Right renal cortex interstitium (tissue), 3 donors: Measurements from ENCODE around the gene CAMKMT. TPM values are rescaled to one million over a fixed set of nuclear protein-coding genes. Genes with fewer than 3 reads are reported as not detected.

Source experiments
- DNase-seq, 3 donors: peaks; one replicate each; pipeline ENCODE4 v3.0.0-alpha.2; 2013; ENCODE audit warnings: low read depth in 3 of 3, low spot score in 2 of 3
- polyA plus RNA-seq, 3 donors: library from polyadenylated mRNA; unstranded; fragments of 120-200 nt; gene quantifications; one replicate each; pipeline ENCODE4 v1.2.1, GENCODE V29; 2013; ENCODE audit not compliant: insufficient read length in 3 of 3

The CAMKMT gene
- polyA plus RNA-seq, 3 donors, result 13.8 to 16.7 (median 16.3) TPM

DNA sequence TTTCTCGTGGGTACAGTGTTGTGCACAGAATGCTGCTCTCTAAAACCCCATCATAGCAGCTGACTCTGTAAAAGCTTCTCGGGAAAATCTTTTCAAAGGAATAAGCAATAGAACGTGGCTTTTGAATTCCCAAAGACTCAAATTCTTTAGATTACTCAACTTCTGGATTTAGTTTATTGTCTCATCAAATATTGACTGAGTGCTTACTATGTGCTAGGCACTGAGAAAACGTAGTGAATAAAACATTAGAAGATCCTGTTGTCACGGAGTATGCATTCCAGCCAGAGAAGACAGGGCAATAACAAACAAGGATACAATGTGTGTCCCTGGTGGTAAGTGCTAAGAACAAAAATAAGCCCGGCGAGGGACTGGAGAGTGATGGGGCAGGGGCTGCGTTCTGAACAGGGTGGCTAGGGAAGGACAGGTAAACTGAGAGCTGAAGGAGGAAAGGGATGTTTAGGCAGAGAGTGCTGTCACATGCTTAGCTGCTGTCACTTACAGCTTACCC lies 401.6 kb downstream of the CAMKMT start:
- DNase-seq, result no peak

- no peak for DNase-seq
Observed at GRCh38 chr2:44766220-44766619, 404.5 kb downstream of the CAMKMT start.

- no peak for DNase-seq
Observed at GRCh38 chr2:44766777-44767176, 405.0 kb downstream of the CAMKMT start.

DNA sequence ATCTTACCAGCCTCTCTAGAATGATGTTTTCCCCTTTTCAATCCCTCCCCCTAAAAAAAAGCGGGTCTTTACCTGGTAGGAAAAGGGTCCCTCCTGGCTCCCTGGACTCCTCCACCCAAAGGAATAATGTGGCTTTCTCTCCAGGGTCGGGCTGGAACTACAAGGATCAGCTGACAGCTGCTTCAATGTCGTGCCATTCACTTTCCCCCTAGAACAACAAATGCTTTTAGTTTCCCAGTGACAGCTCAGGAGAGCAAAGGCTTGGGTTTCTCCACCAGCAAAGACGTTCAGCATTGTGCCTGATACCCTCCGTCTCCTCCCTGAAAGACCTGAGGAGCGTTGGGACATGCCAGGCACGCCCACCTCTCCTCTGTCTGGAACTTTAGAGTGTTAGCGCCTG lies 405.9 kb downstream of the CAMKMT start:
- DNase-seq, result no peak

DNA sequence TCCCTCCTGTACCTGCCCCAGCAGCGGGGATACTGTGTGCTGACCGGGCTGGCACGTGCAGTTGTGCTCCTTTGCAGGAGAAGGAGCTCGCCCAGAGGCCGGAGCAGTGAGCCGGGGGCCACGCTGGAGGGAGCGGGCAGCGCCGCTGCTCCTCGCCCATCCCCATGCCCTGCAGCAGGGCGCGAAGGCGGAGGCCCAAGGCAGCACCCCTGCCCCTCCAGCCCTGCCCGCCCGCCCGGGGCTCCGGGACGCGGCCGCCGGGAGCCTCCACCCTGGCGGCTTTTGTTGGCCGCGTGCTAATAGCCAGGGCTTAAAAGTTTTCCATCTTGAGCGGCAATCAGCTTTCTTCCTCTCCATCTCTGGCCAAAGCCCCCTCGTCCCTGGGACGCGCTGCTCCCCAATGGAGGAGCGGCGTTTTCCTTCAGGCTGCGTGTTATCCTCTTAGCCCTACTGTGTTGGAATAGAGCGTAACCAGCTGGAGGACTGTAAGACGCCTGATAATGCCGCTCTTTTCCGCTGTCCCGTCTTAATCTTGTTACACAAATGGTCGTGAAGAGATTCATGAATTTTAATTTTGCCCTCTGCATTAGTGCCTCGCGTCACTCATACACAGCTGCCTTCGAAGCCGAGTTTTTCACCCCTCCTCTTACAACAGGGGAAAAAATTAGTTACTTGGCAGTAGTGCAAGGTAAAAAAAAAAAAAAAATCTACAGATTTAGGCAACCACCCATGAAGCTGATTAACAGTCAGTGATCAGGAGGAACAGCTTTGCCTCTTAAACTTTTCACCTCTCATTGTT lies 406.9 kb downstream of the CAMKMT start:
- no peak for DNase-seq

DNA sequence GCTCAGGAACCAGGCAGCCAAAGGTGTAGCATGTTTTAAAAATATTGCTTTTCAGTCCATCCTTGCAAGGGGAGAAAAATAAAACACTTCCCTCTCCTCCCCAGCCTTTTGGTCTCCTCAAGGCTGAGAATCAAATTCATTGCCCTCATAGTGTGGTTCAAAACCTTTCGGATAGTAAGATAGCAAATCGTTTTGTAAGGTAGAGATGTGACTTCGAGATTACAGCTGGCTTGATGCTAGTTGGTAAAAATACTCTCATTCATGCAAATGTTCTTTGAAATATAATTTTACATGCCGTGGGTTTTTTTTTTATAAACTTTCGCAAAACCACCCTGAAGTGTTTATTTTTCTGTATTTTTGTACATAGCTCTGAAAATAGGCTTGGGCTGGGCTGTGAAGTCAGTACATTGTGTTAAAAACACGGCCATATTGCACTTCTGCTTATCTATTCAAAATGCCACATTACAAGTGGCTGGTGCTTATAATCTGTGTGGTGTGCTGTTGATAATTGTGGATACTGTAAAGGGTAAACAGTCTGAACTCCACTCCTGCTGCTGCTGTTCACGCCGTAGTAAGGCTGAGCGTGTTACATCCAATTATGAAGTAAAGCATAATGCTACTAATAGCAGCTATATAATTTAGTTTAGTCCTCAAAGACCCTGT lies 407.7 kb downstream of the CAMKMT start:
- DNase-seq, result no peak

DNA sequence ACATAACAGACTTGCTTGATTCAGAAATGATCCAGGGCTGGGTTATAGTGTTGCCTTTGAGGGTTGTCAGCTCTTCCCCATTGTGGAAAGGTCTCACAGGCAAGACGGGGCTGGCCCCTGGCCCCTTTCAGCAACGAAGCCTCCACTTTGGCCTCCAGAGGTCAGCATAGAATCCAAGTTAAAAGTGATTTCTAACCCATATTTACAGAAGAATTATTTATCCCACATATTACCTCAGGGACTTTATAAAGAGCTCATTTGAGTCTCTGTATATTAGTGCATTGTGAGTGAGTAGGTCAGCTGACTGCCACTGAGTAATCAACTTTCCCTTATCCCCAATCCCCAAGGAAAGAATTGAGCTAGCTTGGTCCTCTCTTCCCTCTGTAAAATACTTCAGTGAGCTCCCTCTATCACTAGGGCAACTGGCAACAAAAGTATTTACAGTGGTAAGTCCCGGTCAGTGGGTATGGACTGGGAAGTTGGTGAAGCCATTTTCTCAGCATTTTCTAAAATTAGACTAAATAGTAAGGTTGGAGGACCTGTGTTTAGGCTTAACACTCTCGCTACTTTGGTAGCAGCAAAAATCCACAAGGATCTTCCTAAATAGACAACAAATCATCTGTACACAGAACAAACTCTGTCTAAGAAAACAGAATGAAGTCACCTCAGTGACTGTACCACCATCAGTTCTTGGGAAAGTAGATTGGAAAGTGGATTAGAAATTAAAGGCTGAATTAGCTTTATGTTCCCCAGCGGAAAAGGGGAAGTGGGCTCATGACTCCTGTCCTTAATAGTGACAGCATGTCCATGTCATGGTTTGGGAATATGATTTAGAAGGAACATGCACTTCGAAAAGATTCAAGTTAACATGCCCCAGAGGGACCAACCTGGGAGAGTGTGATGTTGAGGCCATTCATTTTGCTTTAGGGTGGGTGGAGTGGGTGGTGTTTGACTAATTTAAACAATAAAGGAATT lies 408.8 kb downstream of the CAMKMT start:
- no peak for DNase-seq

DNA sequence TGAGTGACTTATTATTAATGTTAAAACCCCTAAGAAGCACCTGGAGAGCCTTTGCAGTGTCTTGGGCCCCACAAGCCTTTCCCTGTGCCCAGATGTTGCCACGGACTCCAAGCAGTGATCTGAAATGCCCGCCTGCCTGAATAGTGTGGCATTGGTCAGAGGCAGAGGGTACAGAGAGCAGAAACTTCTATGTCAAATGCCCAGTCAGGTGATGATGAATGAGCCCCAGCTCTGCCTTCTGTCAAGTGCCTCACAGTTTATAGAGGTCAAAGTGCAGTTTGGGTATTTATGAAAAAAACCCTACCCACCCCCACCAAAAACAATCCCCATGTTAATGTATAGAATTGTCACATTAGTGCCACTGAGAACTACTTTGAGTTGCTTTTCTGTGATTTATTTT lies 409.8 kb downstream of the CAMKMT start:
- no peak for DNase-seq

DNA sequence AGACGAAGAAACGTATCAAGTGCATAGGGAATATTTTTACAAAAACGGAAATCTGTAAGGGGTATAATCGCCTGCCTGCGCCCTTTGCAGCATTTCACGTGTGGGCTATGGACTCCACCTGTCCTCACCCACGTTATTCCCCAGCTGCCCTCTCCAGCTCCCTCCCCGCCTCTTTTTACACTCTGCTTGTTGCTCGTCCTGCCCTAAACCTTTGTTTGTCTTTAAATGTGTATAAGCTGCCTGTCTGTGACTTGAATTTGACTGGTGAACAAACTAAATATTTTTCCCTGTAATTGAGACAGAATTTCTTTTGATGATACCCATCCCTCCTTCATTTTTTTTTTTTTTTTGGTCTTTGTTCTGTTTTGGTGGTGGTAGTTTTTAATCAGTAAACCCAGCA lies 410.4 kb downstream of the CAMKMT start:
- no peak for DNase-seq

DNA sequence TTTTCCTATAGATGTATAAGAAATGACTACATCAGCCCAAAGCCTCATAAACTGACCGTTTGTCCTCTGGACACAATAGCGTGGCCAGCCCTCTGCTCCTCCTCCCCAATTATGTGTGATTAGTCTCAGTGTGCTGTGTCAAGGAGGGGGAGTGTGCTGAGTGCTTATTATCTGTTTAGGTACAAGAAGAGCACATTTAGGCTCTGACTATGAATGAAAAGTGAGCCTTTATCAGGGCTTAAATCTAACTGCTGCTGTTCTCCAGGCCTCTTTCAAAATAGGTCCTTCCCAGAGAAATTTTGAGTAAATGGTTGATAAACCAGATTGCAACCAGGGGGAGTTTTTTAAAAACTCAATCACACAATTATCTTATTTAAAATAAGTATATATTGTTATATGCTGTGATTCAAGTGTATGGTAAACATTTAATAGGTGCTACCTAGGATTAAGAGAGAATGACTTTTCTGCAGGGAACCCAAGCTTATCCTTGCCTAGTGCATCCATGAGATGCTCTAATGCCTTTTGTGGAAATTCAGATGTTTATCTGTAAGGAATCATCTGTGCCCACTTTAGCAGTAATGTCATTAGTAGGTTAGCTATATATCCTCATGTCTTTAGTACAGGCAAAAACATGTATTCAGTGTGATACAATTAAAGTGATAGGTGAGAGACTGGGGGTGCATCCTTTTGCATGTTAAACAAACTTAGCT lies 411.1 kb downstream of the CAMKMT start:
- DNase-seq, result no peak

DNA sequence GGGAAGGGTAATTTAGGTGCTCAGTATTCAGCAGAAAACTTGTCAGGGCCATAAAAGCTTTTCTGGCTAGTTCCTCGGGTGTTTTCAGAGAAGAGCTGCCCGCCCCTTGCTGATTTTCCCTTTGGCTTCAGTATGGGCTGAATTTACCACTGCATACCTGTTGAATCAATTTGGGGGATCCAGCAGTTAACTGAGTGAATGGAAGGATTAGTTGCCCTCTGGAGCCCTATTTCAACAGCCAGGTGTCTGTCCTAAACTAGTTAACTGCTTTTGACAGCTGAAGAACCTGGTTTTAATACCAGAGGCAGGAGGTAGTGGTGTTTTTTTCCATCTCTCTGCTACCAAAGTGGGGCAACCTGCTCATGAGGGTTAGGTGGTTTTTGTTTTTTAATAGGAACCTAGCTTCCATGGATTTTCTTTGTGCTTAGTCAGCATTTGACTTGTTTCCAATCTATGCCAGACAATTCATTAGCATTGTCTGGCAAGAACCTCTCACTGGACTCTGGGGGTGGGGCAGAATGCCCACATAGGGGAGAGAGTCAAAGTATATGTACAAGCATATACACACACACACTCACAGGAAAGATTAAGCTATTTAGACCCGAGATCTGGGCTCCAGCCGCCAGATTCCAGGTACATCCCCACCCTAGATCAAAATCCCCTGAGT lies 413.2 kb downstream of the CAMKMT start:
- no peak for DNase-seq

- no peak for DNase-seq
Observed at GRCh38 chr2:44777036-44777435, 415.3 kb downstream of the CAMKMT start.

DNA sequence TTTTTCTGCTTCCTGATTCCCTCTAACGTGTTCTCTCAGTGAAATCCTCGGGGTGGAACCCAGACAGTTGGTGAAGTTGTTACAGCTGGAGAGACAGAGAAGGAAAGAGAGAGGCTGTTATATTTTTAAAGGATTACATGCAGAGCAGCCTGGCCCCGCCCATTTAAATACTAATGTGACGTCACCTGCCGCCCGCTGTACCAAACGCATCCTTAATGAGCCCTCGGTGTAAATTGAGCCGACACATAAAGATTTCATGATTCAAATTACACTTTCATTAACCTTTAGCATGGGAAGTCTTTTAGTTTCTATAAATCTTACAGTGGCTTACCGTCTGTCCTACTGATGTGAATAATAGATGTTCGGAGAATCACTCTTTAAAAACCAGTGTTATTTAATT lies 415.8 kb downstream of the CAMKMT start:
- no peak for DNase-seq

- no peak for DNase-seq
Observed at GRCh38 chr2:44778221-44778654, 416.5 kb downstream of the CAMKMT start.

DNA sequence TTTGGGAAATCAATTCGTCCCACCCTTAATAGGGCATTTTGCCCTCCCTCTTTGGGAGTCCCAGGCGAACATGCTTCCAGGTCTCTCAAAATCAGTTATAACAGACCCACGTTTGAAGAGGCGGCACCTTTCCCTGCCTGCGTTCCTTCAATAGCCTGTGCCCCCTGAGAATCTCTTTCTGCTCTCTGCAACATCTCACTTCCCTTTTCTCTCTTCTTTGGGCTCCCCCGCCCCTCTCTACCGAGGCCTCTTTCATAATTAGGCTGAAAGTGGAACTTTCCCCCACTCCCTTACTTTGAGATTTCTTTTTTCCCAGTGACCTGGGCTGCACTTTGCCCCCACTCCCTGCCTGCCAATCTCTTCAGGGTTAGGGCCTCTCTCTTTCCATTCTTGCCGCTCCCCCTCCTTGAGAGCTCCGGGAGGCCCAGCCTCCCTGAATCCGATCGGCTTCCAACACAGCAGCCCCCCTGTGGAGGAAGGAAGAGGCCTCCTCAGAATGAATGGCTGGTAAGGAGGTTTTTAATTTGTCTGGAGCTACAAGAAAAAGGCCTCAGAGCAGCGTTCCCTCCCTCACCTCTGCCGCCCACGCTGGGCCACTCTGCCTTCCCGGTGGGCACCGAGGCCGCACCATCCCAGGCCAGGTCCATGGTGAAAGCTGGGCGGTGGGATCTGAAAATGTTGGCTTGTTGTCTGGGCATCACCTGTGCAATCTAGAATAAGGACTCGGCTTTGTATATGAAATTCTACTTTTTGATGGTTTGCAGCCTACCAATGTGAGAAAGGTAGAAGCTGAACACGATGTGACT lies 417.1 kb downstream of the CAMKMT start:
- DNase-seq, result no peak

- DNase-seq, result no peak
Observed at GRCh38 chr2:44779793-44780192, 418.0 kb downstream of the CAMKMT start.

GRCh38 chr2:44780406-44780805 lies 418.7 kb downstream of the CAMKMT start:
- DNase-seq, result no peak

GRCh38 chr2:44785433-44785832 lies 423.7 kb downstream of the CAMKMT start:
- no peak for DNase-seq
